ENCODE results near the gene RFC5. TPM values are rescaled to one million over a fixed set of nuclear protein-coding genes. Genes with fewer than 3 reads are reported as not detected.

The RFC5 gene
- total RNA-seq, 1 experiment from 2014 or later: 78.6 TPM

DNA sequence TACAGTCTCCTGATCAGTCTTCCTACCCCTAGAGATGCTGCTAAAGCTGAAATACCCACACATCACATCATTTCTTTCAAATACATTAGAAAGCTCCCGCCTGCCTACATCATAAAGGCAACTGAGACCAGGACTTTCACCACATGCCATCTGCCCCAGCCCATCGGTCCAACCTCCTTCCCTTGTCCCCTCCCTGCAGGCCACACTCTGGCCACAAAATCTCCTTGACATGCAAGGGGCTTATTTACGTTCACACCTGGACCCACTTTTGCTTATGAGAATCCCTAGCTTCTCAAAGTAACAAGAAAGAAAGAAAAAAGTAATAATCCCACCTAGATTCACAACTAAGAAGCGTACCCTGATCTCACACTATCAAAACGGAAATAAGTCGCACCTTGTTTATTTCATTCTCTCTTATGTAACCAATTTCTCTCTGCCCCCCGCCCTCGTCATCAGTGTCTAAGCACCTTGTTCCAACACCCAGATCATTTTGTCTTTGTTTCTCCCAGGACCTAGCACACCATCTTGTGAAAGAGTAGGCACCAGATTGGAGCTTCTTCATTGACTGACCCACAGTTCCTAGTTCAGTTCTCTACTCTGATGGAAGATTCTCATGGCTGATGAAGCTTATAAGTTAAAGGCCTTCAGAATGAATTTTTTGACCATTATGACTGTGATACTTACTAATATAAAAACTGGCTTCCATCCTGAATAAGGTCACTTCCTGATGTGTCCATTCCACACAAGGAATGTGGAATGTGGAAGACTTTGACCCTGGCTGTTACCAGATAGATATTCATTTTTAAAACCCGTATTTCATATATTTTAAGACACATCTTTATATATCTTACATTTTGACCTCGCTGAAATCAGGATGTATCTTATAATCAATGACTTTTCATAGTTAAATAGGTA is 36.8 kb downstream of the RFC5 start:
- no peak overlapping the region for H2AFZ ChIP-seq (ENCODE audit: low read depth, low read length, poor library complexity, severe bottlenecking)
- no peaks in the 10 kb centered on the region for H3K27me3 ChIP-seq (ENCODE audit: insufficient read depth, low read length)
- no peak for TF ChIP-seq ZNF274 (IDR thresholded peaks at IDR 0.05; ENCODE audit: low read depth, low read length)
- TF ChIP-seq, protein P1, sequence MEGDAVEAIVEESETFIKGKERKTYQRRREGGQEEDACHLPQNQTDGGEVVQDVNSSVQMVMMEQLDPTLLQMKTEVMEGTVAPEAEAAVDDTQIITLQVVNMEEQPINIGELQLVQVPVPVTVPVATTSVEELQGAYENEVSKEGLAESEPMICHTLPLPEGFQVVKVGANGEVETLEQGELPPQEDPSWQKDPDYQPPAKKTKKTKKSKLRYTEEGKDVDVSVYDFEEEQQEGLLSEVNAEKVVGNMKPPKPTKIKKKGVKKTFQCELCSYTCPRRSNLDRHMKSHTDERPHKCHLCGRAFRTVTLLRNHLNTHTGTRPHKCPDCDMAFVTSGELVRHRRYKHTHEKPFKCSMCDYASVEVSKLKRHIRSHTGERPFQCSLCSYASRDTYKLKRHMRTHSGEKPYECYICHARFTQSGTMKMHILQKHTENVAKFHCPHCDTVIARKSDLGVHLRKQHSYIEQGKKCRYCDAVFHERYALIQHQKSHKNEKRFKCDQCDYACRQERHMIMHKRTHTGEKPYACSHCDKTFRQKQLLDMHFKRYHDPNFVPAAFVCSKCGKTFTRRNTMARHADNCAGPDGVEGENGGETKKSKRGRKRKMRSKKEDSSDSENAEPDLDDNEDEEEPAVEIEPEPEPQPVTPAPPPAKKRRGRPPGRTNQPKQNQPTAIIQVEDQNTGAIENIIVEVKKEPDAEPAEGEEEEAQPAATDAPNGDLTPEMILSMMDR (IDR thresholded peaks at IDR 0.05 in 2 of 3, conservative IDR thresholded peaks at IDR 0.05 in 1 of 3; ENCODE audit: borderline replicate concordance in 1 of 3, insufficient read depth in 1 of 3, low read depth in 2 of 3, low read length in 2 of 3): no peak
- no TSS peak for BruUV-seq (replicated peaks)
- intact Hi-C loops (cut with micrococcal nuclease): loop anchor here (5.0 kb wide), 1 partner anchor 66 kb away; no protein-coding TSS in a partner anchor
- peak overlapping the region; percentile 87 for H3K27ac ChIP-seq (ENCODE audit: low read depth, low read length)
- H4K20me1 ChIP-seq (ENCODE audit: insufficient read depth): no peaks in the 10 kb centered on the region
- H3K36me3 ChIP-seq (ENCODE audit: control insufficient read depth in 1 of 2, insufficient read depth in 2 of 2, low read length in 2 of 2): peaks cover 3 to 17% of the 10 kb centered on the region in 2 experiments; a peak in 2 of 4 replicates
- peak overlapping the region; percentile 59 for H3K9ac ChIP-seq (ENCODE audit: low read length)
- H3K4me2 ChIP-seq (ENCODE audit: low read length): peak overlapping the region; percentile 80
- peaks cover 40% of the 10 kb centered on the region for H3K79me2 ChIP-seq (ENCODE audit: insufficient read depth, low read length)
- H3K9me2 ChIP-seq (ENCODE audit: insufficient read depth): no peaks in the 10 kb centered on the region
- CTCF ChIA-PET: interaction anchor here (1.0 kb wide), 1 partner anchor 18 kb away, joined by 4 read pairs; no protein-coding TSS in a partner anchor
- no peaks in the 10 kb centered on the region for H3K9me3 ChIP-seq (ENCODE audit: control insufficient read depth in 1 of 2, insufficient read depth in 1 of 2, low read depth in 1 of 2, low read length in 2 of 2)
- peaks cover 34 to 58% of the 10 kb centered on the region in 2 experiments for H3K4me1 ChIP-seq (ENCODE audit: control insufficient read depth in 1 of 2, insufficient read depth in 2 of 2, low read length in 2 of 2)
- ATAC-seq (peak; percentile 18; the same call in 1 of the 2 replicates), DNase-seq (ENCODE audit: low read depth, low spot score) (no peak)
- 0 out of 4 replicates have a peak overlapping the region, but pooled peaks of 1 of the 2 experiments have one; percentile 49 for H3K4me3 ChIP-seq (replicated peaks in 1 of 2; ENCODE audit: low read depth in 1 of 2, low read length in 2 of 2)
- POLR2A ChIA-PET: no interaction called here
- RAD21 ChIA-PET (ENCODE audit: low non-redundant PET in 1 of 2, low total read pairs in 2 of 2, uncharacterized antibody in 2 of 2, unreplicated experiment in 2 of 2): no interaction called here

DNA sequence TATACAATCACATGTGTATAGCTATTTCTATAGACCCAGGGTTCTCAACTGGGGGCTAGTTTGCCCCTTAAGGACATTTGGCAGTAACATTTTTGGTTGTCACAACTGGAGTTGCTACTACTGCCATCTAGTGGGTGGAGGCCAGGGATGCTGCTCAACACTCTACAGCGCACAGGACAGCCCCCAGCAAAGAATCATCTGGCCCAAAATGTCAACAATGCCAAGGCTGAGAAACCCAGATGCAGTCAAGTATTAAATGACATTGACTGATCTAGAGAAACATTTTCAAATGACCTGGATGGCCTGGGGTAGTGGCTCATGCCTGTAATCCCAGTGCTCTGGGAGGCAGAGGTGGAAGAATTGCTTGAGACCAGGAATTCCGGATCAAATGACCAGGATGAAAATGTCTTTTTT is 38.6 kb downstream of the RFC5 start:
- no peaks in the 10 kb centered on the region for H3K9me3 ChIP-seq (ENCODE audit: control insufficient read depth in 1 of 2, insufficient read depth in 1 of 2, low read depth in 1 of 2, low read length in 2 of 2)
- no peak overlapping the region for H2AFZ ChIP-seq (ENCODE audit: low read depth, low read length, poor library complexity, severe bottlenecking)
- POLR2A ChIA-PET: no interaction called here
- H3K4me1 ChIP-seq (ENCODE audit: control insufficient read depth in 1 of 2, insufficient read depth in 2 of 2, low read length in 2 of 2): peaks cover 42 to 70% of the 10 kb centered on the region in 2 experiments
- H3K9ac ChIP-seq (ENCODE audit: low read length): no peak overlapping the region
- H3K27me3 ChIP-seq (ENCODE audit: insufficient read depth, low read length): no peaks in the 10 kb centered on the region
- H4K20me1 ChIP-seq (ENCODE audit: insufficient read depth): no peaks in the 10 kb centered on the region
- intact Hi-C loops (cut with micrococcal nuclease): no loop called here
- CTCF ChIA-PET: interaction anchor here (0.5 to 1.3 kb wide), 8 partner anchors 9 to 1198 kb away, joined by 3 to 7 read pairs (median 4); no protein-coding TSS in a partner anchor
- RAD21 ChIA-PET (ENCODE audit: low non-redundant PET in 1 of 2, low total read pairs in 2 of 2, uncharacterized antibody in 2 of 2, unreplicated experiment in 2 of 2): interaction anchor here (0.7 kb wide), 2 partner anchors 54 to 1099 kb away, joined by 3 to 4 read pairs; no protein-coding TSS in a partner anchor
- DNase-seq (ENCODE audit: low read depth, low spot score) (no peak), ATAC-seq (peak; percentile 35)
- peaks cover 48% of the 10 kb centered on the region for H3K79me2 ChIP-seq (ENCODE audit: insufficient read depth, low read length)
- H3K9me2 ChIP-seq (ENCODE audit: insufficient read depth): no peaks in the 10 kb centered on the region
- H3K4me3 ChIP-seq (replicated peaks in 1 of 2; ENCODE audit: low read depth in 1 of 2, low read length in 2 of 2): no peak overlapping the region
- H3K4me2 ChIP-seq (ENCODE audit: low read length): no peak overlapping the region
- 0 out of 4 replicates have a peak, but pooled peaks cover 0 to 6% of the 10 kb centered on the region in 2 experiments for H3K36me3 ChIP-seq (ENCODE audit: control insufficient read depth in 1 of 2, insufficient read depth in 2 of 2, low read length in 2 of 2)
- no peak overlapping the region for H3K27ac ChIP-seq (ENCODE audit: low read depth, low read length)
- BruUV-seq (replicated peaks): no TSS peak
- TF ChIP-seq, protein P2, sequence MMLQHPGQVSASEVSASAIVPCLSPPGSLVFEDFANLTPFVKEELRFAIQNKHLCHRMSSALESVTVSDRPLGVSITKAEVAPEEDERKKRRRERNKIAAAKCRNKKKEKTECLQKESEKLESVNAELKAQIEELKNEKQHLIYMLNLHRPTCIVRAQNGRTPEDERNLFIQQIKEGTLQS (IDR thresholded peaks at IDR 0.05): no peak
- TF ChIP-seq RAD21 (IDR thresholded peaks at IDR 0.05; ENCODE audit: low read depth) (peak; percentile 36; the same call in 1 of the 2 replicates), SRF (IDR thresholded peaks at IDR 0.05; ENCODE audit: low read depth) (peak; percentile 48; the same call in 1 of the 2 replicates), EZH2phosphoT487 (IDR thresholded peaks at IDR 0.05; ENCODE audit: borderline replicate concordance) (no peak), TCF7L2 (IDR thresholded peaks at IDR 0.05; ENCODE audit: borderline replicate concordance, extremely low read depth, insufficient read depth, insufficient read length) (no peak), EGR1 (IDR thresholded peaks at IDR 0.05; ENCODE audit: low read depth) (no peak), CBX3 (IDR thresholded peaks at IDR 0.05; ENCODE audit: low read depth) (peak; percentile 93), YY1 (IDR thresholded peaks at IDR 0.05; ENCODE audit: extremely low read depth, insufficient replicate concordance, low read depth, low read length) (peak; percentile 19), CEBPB (IDR thresholded peaks at IDR 0.05; ENCODE audit: low read depth) (peak; percentile 24; the same call in 1 of the 2 replicates)
- TF ChIP-seq, protein P3, sequence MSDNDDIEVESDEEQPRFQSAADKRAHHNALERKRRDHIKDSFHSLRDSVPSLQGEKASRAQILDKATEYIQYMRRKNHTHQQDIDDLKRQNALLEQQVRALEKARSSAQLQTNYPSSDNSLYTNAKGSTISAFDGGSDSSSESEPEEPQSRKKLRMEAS (IDR thresholded peaks at IDR 0.05): no peak
